Measurements from ENCODE around the gene CARHSP1. TPM values are rescaled to one million over a fixed set of nuclear protein-coding genes. Genes with fewer than 3 reads are reported as not detected.

Gene CARHSP1
- total RNA-seq, 1 donor from 2014 or later: 115 TPM

DNA sequence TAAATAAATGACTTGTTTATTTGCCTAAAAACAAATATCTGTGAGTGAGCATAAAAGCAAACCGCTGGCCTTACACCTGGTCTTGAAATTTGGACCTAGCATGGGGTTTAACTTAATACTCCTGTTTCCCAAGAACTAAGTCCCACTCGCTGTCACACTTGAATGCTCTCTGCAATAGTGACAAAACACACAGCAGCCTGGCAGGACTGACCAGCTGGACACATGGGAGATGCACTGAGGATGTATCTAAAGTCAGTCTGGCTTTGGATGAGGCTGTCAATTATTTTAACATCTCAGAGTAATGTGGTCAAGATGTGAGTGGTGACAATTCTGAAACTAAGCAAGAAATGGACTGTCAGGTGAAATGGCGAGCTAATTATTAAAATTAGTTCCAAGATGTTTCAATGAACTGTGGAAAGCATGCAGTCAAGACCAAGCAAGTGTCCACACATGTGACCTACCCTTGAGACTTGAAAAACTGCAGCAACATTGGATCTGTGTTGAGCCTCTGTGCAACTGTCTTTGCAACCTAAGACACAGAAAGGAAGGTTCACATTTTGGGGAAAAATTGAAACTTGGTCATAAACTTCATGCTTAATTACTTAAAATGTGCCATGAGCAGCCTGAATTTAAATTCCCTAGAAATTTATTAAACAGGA, 30.0 kb upstream of the CARHSP1 start:
- no peak overlapping the region for H3K4me3 Mint-ChIP-seq
- Histone ChIP-seq H3K9me3 (ENCODE audit: low read depth) (no peaks in the 10 kb centered on the region), H3K4me3 (no peak overlapping the region), H4K20me1 (ENCODE audit: low read depth) (peaks cover 12% of the 10 kb centered on the region), H3K36me3 (peaks cover 18% of the 10 kb centered on the region), H3K4me1 (no peaks in the 10 kb centered on the region), H3K79me2 (ENCODE audit: low read depth) (no peaks in the 10 kb centered on the region), H3K4me2 (no peak overlapping the region), H3K27me3 (no peaks in the 10 kb centered on the region), H3K27ac (no peak overlapping the region), H2AFZ (replicated peaks) (no peak overlapping the region), H3F3A (ENCODE audit: low read depth) (no peaks in the 10 kb centered on the region), H3K9ac (no peak overlapping the region)
- no peak overlapping the region for H3K27ac Mint-ChIP-seq
- TF ChIP-seq, protein P1, sequence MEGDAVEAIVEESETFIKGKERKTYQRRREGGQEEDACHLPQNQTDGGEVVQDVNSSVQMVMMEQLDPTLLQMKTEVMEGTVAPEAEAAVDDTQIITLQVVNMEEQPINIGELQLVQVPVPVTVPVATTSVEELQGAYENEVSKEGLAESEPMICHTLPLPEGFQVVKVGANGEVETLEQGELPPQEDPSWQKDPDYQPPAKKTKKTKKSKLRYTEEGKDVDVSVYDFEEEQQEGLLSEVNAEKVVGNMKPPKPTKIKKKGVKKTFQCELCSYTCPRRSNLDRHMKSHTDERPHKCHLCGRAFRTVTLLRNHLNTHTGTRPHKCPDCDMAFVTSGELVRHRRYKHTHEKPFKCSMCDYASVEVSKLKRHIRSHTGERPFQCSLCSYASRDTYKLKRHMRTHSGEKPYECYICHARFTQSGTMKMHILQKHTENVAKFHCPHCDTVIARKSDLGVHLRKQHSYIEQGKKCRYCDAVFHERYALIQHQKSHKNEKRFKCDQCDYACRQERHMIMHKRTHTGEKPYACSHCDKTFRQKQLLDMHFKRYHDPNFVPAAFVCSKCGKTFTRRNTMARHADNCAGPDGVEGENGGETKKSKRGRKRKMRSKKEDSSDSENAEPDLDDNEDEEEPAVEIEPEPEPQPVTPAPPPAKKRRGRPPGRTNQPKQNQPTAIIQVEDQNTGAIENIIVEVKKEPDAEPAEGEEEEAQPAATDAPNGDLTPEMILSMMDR (IDR thresholded peaks at IDR 0.05): no peak
- no peak for TF ChIP-seq EZH2 (IDR thresholded peaks at IDR 0.05)
- TF ChIP-seq EZH2phosphoT487 (IDR thresholded peaks at IDR 0.05): no peak
- no peaks in the 10 kb centered on the region for H3K9me3 Mint-ChIP-seq
- peaks cover 6% of the 10 kb centered on the region for H3K4me1 Mint-ChIP-seq
- H3K36me3 Mint-ChIP-seq: peaks cover 54% of the 10 kb centered on the region
- peaks cover 3% of the 10 kb centered on the region for H3K27me3 Mint-ChIP-seq (ENCODE audit: insufficient read depth, low read depth)
- DNase-seq (ENCODE audit: low spot score): no peak

DNA sequence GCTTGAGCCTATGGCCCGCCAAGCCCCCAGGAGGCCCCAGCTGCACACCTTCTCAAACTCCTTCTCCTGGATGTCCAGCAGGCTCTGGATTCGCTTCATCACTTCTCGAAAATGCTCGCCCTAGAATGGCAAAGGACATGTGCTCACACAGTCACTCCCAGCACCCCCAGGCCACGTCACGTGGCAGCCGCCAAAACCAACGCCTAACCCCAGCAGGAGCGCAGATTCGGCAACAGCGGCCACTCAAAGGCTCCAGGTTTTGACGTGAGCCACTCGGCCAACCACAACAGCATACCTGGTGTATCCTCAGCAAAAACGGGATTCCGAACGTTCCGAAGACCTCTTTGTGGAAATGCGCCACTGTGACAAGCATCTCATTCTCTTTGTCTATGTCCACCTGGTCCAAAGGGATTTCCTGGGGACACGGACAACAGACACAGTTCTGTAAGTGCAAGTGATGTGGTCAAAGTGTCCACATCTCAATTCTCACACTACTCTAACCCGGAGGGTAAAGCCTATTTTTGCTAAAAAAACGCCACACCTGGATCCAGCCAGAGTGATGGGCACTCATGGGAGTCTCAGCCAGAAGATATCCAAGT, 26.0 kb upstream of the CARHSP1 start:
- Histone ChIP-seq H3K9ac (no peak overlapping the region), H3K79me2 (ENCODE audit: low read depth) (no peaks in the 10 kb centered on the region), H3K4me2 (no peak overlapping the region), H3F3A (ENCODE audit: low read depth) (no peaks in the 10 kb centered on the region), H3K4me3 (no peak overlapping the region), H3K9me3 (ENCODE audit: low read depth) (no peaks in the 10 kb centered on the region), H3K4me1 (no peaks in the 10 kb centered on the region), H2AFZ (replicated peaks) (no peak overlapping the region), H3K36me3 (peaks cover 9% of the 10 kb centered on the region), H4K20me1 (ENCODE audit: low read depth) (peaks cover 25% of the 10 kb centered on the region), H3K27me3 (no peaks in the 10 kb centered on the region), H3K27ac (no peak overlapping the region)
- H3K27ac Mint-ChIP-seq: peak overlapping the region; percentile 91
- TF ChIP-seq EZH2 (IDR thresholded peaks at IDR 0.05) (no peak), EZH2phosphoT487 (IDR thresholded peaks at IDR 0.05) (no peak)
- TF ChIP-seq, protein P1 (IDR thresholded peaks at IDR 0.05): no peak
- H3K9me3 Mint-ChIP-seq: no peaks in the 10 kb centered on the region
- peaks cover 48% of the 10 kb centered on the region for H3K36me3 Mint-ChIP-seq
- DNase-seq (ENCODE audit: low spot score): no peak
- peaks cover 3% of the 10 kb centered on the region for H3K27me3 Mint-ChIP-seq (ENCODE audit: insufficient read depth, low read depth)
- peaks cover 37% of the 10 kb centered on the region for H3K4me1 Mint-ChIP-seq
- H3K4me3 Mint-ChIP-seq: no peak overlapping the region

DNA sequence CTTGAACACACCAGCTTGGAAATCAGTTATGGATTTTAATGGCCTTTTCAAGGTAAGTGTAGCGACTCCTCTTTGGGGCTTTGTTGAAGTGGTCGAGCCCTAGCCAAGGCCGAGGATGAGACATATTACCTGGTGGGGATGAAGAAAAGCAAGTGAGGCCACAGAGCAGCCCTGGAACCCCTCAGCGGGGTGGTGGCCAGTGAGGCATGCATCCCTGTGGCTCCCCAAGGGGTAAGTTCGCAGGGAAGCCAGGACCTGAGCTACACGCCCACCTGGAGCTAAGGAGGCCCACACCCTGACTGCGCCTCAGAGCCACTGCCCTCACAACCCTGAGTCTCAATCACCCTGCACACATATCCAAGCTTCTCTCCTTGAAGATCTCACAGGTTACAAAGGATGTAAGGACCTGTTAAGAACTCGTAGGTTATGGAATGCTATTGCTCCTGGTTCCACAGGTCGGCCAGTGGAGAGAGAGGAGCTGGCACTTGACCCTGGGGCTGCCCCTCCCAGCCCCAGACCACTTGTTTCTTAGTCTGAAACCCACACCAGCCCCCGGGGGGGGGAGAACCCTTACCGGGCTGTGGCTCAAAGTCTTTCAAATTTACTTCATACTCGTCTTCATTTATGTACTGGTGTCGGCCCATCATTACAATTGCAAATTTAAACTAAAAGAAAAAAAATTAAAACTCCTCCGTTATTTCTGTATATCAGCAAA, 25.3 kb upstream of the CARHSP1 start:
- no peak overlapping the region for H3K4me2 ChIP-seq
- peaks cover 44% of the 10 kb centered on the region for H3K36me3 Mint-ChIP-seq
- H3K36me3 ChIP-seq: peaks cover 9% of the 10 kb centered on the region
- no peaks in the 10 kb centered on the region for H3K4me1 ChIP-seq
- TF ChIP-seq EZH2phosphoT487 (IDR thresholded peaks at IDR 0.05) (no peak), EZH2 (IDR thresholded peaks at IDR 0.05) (no peak)
- TF ChIP-seq, protein P1 (IDR thresholded peaks at IDR 0.05): no peak
- peak overlapping the region; percentile 91 for H3K27ac Mint-ChIP-seq
- H3K9ac ChIP-seq: no peak overlapping the region
- peaks cover 21% of the 10 kb centered on the region for H4K20me1 ChIP-seq (ENCODE audit: low read depth)
- H2AFZ ChIP-seq (replicated peaks): no peak overlapping the region
- H3K4me1 Mint-ChIP-seq: peaks cover 37% of the 10 kb centered on the region
- H3K27me3 Mint-ChIP-seq (ENCODE audit: insufficient read depth, low read depth): peaks cover 3% of the 10 kb centered on the region
- no peaks in the 10 kb centered on the region for H3K9me3 ChIP-seq (ENCODE audit: low read depth)
- H3K27ac ChIP-seq: no peak overlapping the region
- no peak overlapping the region for H3K4me3 ChIP-seq
- H3F3A ChIP-seq (ENCODE audit: low read depth): no peaks in the 10 kb centered on the region
- H3K9me3 Mint-ChIP-seq: no peaks in the 10 kb centered on the region
- no peaks in the 10 kb centered on the region for H3K27me3 ChIP-seq
- no peak for DNase-seq (ENCODE audit: low spot score)
- H3K4me3 Mint-ChIP-seq: no peak overlapping the region
- no peaks in the 10 kb centered on the region for H3K79me2 ChIP-seq (ENCODE audit: low read depth)
